ENCODE measurements around the gene TPCN2.

Gene TPCN2

DNA sequence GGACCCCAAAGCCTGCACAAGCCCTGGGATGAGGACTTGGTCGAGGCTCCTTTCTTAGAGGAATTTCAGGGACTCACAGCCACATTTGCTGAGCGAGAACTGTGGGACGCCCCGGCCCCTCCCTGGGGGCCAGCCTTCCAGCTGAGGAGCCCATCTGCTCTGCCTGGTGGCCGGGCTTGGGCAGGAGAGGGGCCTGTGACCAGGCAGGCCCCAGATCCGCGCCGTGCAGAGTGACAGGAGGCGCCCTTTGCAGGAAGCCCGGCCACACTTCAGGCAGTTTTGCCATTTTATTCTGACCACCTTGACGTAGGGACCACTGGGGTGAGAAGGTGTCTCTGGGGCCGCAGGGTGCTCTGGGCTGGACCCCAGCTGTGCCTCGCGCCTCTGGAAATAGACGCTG lies 35.6 kb downstream of the TPCN2 start:
- FAIRE-seq (no peak), DNase-seq (ENCODE audit: insufficient read length) (no peak)
- no peak for TF ChIP-seq TAF1 (IDR thresholded peaks at IDR 0.05; ENCODE audit: borderline replicate concordance, low read depth, low read length)
- TF ChIP-seq POLR2A (IDR thresholded peaks at IDR 0.05; ENCODE audit: low read depth, low read length): no peak
- no peak for TF ChIP-seq POLR2AphosphoS5 (IDR thresholded peaks at IDR 0.05; ENCODE audit: low read depth, low read length)

DNA sequence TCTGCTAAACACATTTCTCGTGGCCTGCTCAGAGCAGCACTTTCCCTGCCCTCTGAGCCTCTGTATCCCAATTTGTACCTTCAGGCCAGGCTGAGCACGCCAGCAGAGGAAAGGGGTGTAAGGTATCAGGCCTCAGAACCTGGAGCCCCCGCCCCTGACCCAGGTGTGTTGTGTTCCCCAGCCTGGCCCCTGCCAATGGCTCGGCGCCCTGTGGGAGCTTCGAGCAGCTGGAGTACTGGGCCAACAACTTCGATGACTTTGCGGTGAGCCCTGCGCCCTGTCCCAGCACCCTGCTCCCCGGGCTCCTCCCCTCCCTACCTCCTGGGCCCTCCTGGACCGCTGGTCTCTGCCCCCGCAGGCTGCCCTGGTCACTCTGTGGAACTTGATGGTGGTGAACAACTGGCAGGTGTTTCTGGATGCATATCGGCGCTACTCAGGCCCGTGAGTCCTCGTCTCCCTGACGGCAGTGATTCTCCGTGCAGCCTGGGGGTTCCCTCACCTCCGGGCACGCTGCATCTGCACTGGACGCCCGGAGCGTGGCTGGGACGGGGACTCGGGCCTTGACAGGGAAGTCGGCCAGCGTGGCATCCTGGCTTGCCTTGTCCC lies 36.9 kb downstream of the TPCN2 start:
- no peak for FAIRE-seq
- no peak for DNase-seq (ENCODE audit: insufficient read length)
- no peak for TF ChIP-seq POLR2AphosphoS5 (IDR thresholded peaks at IDR 0.05; ENCODE audit: low read depth, low read length)
- TF ChIP-seq TAF1 (IDR thresholded peaks at IDR 0.05; ENCODE audit: borderline replicate concordance, low read depth, low read length): no peak
- no peak for TF ChIP-seq POLR2A (IDR thresholded peaks at IDR 0.05; ENCODE audit: low read depth, low read length)

DNA sequence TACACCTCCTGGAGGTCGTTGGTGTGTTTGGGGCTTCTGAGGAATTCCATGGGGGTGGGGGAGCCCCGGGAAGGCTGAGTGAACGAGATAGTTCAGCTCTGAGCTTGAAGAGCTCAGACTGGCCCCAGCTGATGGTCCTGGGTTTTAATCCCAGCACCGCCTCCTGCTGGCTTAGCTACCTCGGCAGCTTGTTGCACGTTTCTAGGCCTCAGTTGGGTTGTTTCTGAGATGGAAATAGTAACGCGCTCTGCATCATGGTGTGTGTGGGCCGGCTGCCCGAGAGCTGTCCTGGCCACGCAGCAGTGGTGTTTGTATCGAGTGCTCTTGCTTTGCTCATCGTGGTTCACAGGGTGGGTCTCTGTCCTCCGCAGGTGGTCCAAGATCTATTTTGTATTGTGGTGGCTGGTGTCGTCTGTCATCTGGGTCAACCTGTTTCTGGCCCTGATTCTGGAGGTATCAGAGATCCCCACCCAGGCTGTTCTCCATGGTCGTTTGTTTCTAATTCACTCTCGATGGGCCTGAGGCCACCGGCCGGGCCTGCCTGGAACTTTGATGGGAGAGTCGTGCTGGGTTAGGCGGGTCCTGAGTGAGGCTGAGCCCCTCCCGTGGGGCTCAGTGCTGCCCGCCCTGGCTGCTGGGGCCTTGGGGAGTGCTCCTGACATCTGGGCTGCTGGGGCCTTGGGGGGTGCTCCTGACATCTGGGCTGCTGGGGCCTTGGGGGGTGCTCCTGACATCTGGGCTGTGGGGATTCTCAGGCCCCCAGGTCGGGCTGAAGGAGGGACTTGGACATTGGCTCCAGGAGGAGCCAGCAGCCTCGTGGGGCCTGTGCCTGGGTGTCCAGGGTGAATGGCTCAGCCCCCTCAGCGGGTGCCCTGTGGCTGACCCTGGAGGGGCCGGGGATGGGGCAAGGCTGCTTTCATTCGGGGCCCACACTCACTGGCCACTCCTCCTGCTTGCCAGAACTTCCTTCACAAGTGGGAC lies 37.7 kb downstream of the TPCN2 start:
- DNase-seq (ENCODE audit: insufficient read length) (no peak), FAIRE-seq (no peak)
- TF ChIP-seq TAF1 (IDR thresholded peaks at IDR 0.05; ENCODE audit: borderline replicate concordance, low read depth, low read length) (no peak), POLR2AphosphoS5 (IDR thresholded peaks at IDR 0.05; ENCODE audit: low read depth, low read length) (no peak)

DNA sequence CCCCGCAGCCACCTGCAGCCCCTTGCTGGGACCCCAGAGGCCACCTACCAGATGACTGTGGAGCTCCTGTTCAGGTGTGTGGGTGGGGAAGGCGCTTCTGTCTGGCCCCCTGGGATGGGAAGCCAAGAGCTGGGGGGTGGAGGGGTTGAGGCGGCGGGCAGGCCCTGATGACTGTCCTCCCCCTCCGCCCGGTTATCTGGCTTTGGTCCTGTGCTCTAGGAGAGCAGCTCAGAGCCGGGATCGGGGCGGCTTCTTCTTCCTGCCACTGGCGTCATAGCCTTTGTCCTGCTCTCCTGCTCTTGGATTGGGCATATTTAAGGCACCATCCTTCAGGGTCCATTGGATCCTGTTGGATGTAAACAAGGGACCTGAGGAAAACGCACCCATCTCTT lies 38.4 kb downstream of the TPCN2 start:
- no peak for TF ChIP-seq POLR2AphosphoS5 (IDR thresholded peaks at IDR 0.05; ENCODE audit: low read depth, low read length)
- TF ChIP-seq TAF1 (IDR thresholded peaks at IDR 0.05; ENCODE audit: borderline replicate concordance, low read depth, low read length): no peak
- no peak for TF ChIP-seq POLR2A (IDR thresholded peaks at IDR 0.05; ENCODE audit: low read depth, low read length)
- FAIRE-seq: no peak
- no peak for DNase-seq (ENCODE audit: insufficient read length)

GRCh38 chr11:69087811-69088210 lies 39.1 kb downstream of the TPCN2 start:
- no peak for TF ChIP-seq POLR2AphosphoS5 (IDR thresholded peaks at IDR 0.05; ENCODE audit: low read depth, low read length)
- TF ChIP-seq TAF1 (IDR thresholded peaks at IDR 0.05; ENCODE audit: borderline replicate concordance, low read depth, low read length): no peak
- no peak for TF ChIP-seq POLR2A (IDR thresholded peaks at IDR 0.05; ENCODE audit: low read depth, low read length)
- FAIRE-seq (no peak), DNase-seq (ENCODE audit: insufficient read length) (no peak)

DNA sequence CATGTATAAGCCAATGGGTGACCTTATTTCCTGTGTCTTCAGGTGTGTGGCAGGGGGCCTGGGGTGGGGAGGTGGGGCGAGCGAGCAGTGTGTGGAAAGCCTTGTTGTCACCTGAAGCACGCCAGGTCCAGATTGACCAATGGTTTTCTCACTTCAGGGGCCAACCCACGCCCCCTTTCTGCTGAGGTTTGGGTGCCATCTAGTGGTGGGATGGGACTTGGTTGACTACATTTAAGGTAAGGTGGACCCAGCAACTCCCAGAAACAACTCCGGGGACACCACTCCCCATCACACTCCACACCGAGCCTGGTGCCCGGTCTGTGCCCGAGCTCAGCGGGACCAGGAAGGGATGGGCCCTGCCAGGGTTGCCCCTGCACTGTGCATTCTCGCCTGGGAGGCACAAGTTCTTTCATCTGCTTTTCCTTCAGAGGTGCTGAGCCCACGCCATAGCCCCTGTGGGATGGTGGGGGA lies 40.0 kb downstream of the TPCN2 start:
- FAIRE-seq (peak; percentile 96), DNase-seq (ENCODE audit: insufficient read length) (peak; percentile 93)
- TF ChIP-seq TAF1 (IDR thresholded peaks at IDR 0.05; ENCODE audit: borderline replicate concordance, low read depth, low read length): no peak

- TF ChIP-seq TAF1 (IDR thresholded peaks at IDR 0.05; ENCODE audit: borderline replicate concordance, low read depth, low read length): no peak
- no peak for TF ChIP-seq POLR2AphosphoS5 (IDR thresholded peaks at IDR 0.05; ENCODE audit: low read depth, low read length)
- no peak for TF ChIP-seq POLR2A (IDR thresholded peaks at IDR 0.05; ENCODE audit: low read depth, low read length)
- DNase-seq (ENCODE audit: insufficient read length) (no peak), FAIRE-seq (no peak)
These were observed 40.5 kb downstream of the TPCN2 start for GRCh38 chr11:69089258-69089657.

DNA sequence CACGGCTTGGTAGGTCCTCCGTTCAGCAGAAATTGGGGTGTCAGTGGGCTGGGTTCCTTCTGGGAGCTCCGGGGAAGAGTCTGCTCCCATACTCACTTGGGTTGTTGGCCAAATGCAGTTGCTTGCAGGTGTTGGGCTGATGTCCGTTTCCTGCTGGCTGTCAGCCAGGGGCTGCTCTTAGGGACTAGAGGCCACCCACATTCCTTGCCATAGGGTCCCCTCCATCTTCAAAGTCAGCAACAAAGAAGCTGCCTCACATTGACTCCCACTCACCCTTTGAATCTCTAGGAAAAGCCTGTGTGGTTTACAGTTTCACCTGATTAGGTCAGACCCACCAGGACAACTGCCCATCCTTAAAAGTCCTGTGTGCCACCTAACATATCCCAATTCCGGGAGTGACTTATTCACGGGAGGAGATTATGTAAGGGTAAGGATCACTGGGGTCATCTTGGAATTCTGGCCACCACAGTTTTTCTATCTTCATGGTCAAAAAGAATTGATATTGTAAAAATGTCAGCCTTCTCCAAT lies 43.0 kb downstream of the TPCN2 start:
- peak; percentile 27 for FAIRE-seq
- TF ChIP-seq POLR2AphosphoS5 (IDR thresholded peaks at IDR 0.05; ENCODE audit: low read depth, low read length): no peak
- TF ChIP-seq TAF1 (IDR thresholded peaks at IDR 0.05; ENCODE audit: borderline replicate concordance, low read depth, low read length): no peak
- TF ChIP-seq POLR2A (IDR thresholded peaks at IDR 0.05; ENCODE audit: low read depth, low read length): no peak
- DNase-seq (ENCODE audit: insufficient read length): no peak

DNA sequence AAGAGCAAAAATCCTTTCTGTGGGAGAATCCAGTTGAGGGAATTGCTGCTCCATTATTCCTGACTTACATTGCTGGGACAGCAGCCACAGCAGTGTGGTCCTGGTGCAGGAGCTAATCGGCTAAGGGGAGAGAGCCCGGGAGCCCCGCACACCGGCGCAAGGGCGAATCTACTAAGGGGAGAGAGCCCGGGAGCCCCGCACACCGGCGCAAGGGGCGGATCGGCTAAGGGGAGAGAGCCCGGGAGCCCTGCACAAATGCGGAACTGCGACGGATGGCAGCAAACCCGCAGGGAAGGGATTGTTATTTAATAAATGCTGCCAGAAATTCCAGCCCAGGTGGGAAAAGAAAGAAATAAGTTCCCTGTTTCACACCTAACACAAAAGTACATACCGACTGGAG lies 43.5 kb downstream of the TPCN2 start:
- DNase-seq (ENCODE audit: insufficient read length) (no peak), FAIRE-seq (no peak)
- TF ChIP-seq POLR2A (IDR thresholded peaks at IDR 0.05; ENCODE audit: low read depth, low read length) (no peak), POLR2AphosphoS5 (IDR thresholded peaks at IDR 0.05; ENCODE audit: low read depth, low read length) (no peak)

DNA sequence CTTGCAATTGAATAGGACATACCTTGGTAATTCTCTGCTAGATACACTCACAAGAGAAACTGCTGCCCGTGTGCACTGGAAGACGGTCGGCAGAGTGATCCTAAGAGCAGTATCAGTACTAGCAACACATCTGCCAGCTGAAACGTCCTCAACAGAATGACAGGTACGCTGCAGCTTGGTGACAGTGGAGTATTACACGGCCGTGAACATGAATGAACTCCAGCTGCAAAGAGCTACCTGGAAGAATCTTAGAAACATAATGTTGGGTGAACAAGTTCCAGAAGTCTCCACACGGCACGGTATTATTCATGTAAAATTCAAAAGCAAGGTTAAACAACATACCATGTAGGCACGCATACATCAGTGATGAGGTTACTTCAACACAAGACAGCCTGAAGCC lies 44.4 kb downstream of the TPCN2 start:
- no peak for FAIRE-seq
- TF ChIP-seq TAF1 (IDR thresholded peaks at IDR 0.05; ENCODE audit: borderline replicate concordance, low read depth, low read length): no peak
- no peak for TF ChIP-seq POLR2A (IDR thresholded peaks at IDR 0.05; ENCODE audit: low read depth, low read length)
- no peak for TF ChIP-seq POLR2AphosphoS5 (IDR thresholded peaks at IDR 0.05; ENCODE audit: low read depth, low read length)

GRCh38 chr11:69094111-69094914 lies 45.6 kb downstream of the TPCN2 start:
- DNase-seq (ENCODE audit: insufficient read length) (no peak), FAIRE-seq (no peak)
- 0 out of 2 replicates have a peak, but pooled peaks have one; percentile 33 for TF ChIP-seq POLR2AphosphoS5 (IDR thresholded peaks at IDR 0.05; ENCODE audit: low read depth, low read length)
- no peak for TF ChIP-seq POLR2A (IDR thresholded peaks at IDR 0.05; ENCODE audit: low read depth, low read length)
- TF ChIP-seq TAF1 (IDR thresholded peaks at IDR 0.05; ENCODE audit: borderline replicate concordance, low read depth, low read length): no peak

More for the DNA sequence above, 44.4 kb downstream of the TPCN2 start:
- no peak for DNase-seq (ENCODE audit: insufficient read length)
